ACC112 (cell line): ENCODE results near the gene KCNIP1.
"Not testable (repeated sequence)": the region's sequence is repeated elsewhere in the genome, so short reads cannot be mapped to it uniquely, and the experiment has no call there.

Source experiments
- H2AFZ ChIP-seq: fragments of 200-600 bp; sonication (generic); one replicate; pipeline ENCODE4 v1.6.0; 2017; ENCODE audit warnings: antibody characterized with exemption, low read length; ENCODE audit not compliant: unreplicated experiment
- H3K27ac ChIP-seq: fragments of 200-600 bp; sonication (generic); 2 replicates; pipeline ENCODE4 v1.5.1; 2014; ENCODE audit warnings: low read depth, mild to moderate bottlenecking, antibody characterized with exemption, low read length, moderate library complexity
- H3K27me3 ChIP-seq: fragments of 200-600 bp; sonication (generic); 2 replicates; pipeline ENCODE4 v1.6.1; 2014; ENCODE audit warnings: mild to moderate bottlenecking, antibody characterized with exemption, low read length, moderate library complexity, mixed read lengths; ENCODE audit not compliant: insufficient read depth
- H3K36me3 ChIP-seq: fragments of 200-600 bp; sonication (generic); 2 replicates; pipeline ENCODE4 v1.6.1; 2016; ENCODE audit warnings: mild to moderate bottlenecking, antibody characterized with exemption, low read length, moderate library complexity, mixed read lengths; ENCODE audit not compliant: insufficient read depth
- H3K4me1 ChIP-seq: fragments of 200-600 bp; sonication (generic); one replicate; pipeline ENCODE4 v1.6.1; 2016; ENCODE audit warnings: low read length, mixed read lengths; ENCODE audit not compliant: insufficient read depth, unreplicated experiment, control insufficient read depth
- H3K4me3 ChIP-seq: fragments of 200-600 bp; sonication (generic); 2 replicates; pipeline ENCODE4 v1.5.1; 2014; ENCODE audit warnings: mild to moderate bottlenecking, low read depth, low read length
- H3K79me2 ChIP-seq: fragments of 200-600 bp; sonication (generic); one replicate; pipeline ENCODE4 v1.6.0; 2016; ENCODE audit warnings: low read length; ENCODE audit not compliant: control insufficient read depth, unreplicated experiment, insufficient read depth

The KCNIP1 gene

GRCh38 chr5:170550382-170550781 is 46.6 kb downstream of the KCNIP1 start:
- not testable (repeated sequence) for H3K79me2 ChIP-seq, H3K4me1 ChIP-seq, H3K36me3 ChIP-seq, H3K27ac ChIP-seq, H3K4me3 ChIP-seq, H2AFZ ChIP-seq
- peaks cover 39% of the 10 kb centered on the region for H3K27me3 ChIP-seq

- Histone ChIP-seq H3K4me3 (no peak overlapping the region), H3K27me3 (peaks cover 39% of the 10 kb centered on the region), H3K27ac (no peak overlapping the region), H2AFZ (no peak overlapping the region), H3K79me2 (no peaks in the 10 kb centered on the region), H3K4me1 (no peaks in the 10 kb centered on the region), H3K36me3 (no peaks in the 10 kb centered on the region)
Observed at GRCh38 chr5:170551076-170551475, 47.3 kb downstream of the KCNIP1 start.

GRCh38 chr5:170551622-170552021 is 47.8 kb downstream of the KCNIP1 start:
- Histone ChIP-seq H3K36me3 (no peaks in the 10 kb centered on the region), H3K4me1 (no peaks in the 10 kb centered on the region), H3K79me2 (no peaks in the 10 kb centered on the region), H3K27ac (no peak overlapping the region), H3K4me3 (no peak overlapping the region), H2AFZ (no peak overlapping the region), H3K27me3 (peaks cover 36% of the 10 kb centered on the region)

GRCh38 chr5:170552621-170553115 is 48.8 kb downstream of the KCNIP1 start:
- H3K27me3 ChIP-seq = peaks cover 30% of the 10 kb centered on the region
- no peak overlapping the region for H3K4me3 ChIP-seq
- no peak overlapping the region for H2AFZ ChIP-seq
- H3K36me3 ChIP-seq = no peaks in the 10 kb centered on the region
- no peaks in the 10 kb centered on the region for H3K4me1 ChIP-seq
- H3K27ac ChIP-seq = no peak overlapping the region
- no peaks in the 10 kb centered on the region for H3K79me2 ChIP-seq

GRCh38 chr5:170553218-170553617 is 49.4 kb downstream of the KCNIP1 start:
- no peak overlapping the region for H2AFZ ChIP-seq
- H3K4me1 ChIP-seq = no peaks in the 10 kb centered on the region
- H3K36me3 ChIP-seq = no peaks in the 10 kb centered on the region
- H3K79me2 ChIP-seq = no peaks in the 10 kb centered on the region
- H3K4me3 ChIP-seq = no peak overlapping the region
- H3K27me3 ChIP-seq = peaks cover 28% of the 10 kb centered on the region
- H3K27ac ChIP-seq = no peak overlapping the region

DNA sequence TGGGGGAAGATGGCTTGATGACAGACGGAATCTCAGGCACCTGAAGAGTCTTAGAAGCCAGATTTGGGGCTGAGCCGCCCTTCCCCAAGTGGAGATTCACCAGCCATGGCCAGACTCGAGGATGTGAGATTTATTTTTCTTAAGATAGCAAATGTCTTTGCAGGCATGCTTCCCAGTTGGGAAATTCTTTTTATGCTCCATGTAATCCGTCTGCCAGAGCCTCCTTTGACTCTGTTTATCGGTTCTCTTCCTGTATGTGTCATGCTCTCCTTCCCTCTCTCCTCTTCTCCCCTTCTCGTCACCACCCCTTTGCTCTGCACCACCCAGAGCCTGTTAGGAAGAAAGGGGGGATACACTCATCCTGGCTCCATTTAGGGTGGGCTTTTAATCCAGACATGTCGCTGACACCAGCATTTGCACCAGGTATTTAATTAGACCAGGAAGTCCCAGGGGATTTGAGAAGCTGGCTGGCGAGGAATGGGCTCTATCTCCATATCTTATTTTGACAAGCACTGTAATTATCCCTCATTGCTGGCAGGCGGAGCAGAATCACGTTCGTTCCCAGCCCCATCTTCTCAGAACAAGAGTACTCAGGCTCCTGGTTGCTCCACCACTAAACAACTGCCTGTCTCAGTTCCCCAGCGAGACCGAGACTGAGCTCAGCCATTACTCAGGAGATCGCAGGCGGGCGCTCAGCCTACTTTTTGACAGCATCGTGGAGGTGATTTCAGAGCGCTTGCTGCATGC is 50.9 kb downstream of the KCNIP1 start:
- H3K4me1 ChIP-seq = no peaks in the 10 kb centered on the region
- H3K27ac ChIP-seq = no peak overlapping the region
- no peak overlapping the region for H3K4me3 ChIP-seq
- H2AFZ ChIP-seq = no peak overlapping the region
- H3K79me2 ChIP-seq = no peaks in the 10 kb centered on the region
- peaks cover 20% of the 10 kb centered on the region for H3K27me3 ChIP-seq
- no peaks in the 10 kb centered on the region for H3K36me3 ChIP-seq

- no peaks in the 10 kb centered on the region for H3K36me3 ChIP-seq
- H3K4me1 ChIP-seq = no peaks in the 10 kb centered on the region
- H3K27ac ChIP-seq = no peak overlapping the region
- no peaks in the 10 kb centered on the region for H3K79me2 ChIP-seq
- H3K4me3 ChIP-seq = no peak overlapping the region
- no peak overlapping the region for H2AFZ ChIP-seq
- H3K27me3 ChIP-seq = peaks cover 32% of the 10 kb centered on the region
Observed at GRCh38 chr5:170557314-170557713, 53.5 kb downstream of the KCNIP1 start.

GRCh38 chr5:170559296-170559695 is 55.5 kb downstream of the KCNIP1 start:
- Histone ChIP-seq H3K79me2 (no peaks in the 10 kb centered on the region), H3K27ac (no peak overlapping the region), H3K4me1 (no peaks in the 10 kb centered on the region), H2AFZ (no peak overlapping the region), H3K36me3 (no peaks in the 10 kb centered on the region), H3K27me3 (peaks cover 44% of the 10 kb centered on the region), H3K4me3 (no peak overlapping the region)

DNA sequence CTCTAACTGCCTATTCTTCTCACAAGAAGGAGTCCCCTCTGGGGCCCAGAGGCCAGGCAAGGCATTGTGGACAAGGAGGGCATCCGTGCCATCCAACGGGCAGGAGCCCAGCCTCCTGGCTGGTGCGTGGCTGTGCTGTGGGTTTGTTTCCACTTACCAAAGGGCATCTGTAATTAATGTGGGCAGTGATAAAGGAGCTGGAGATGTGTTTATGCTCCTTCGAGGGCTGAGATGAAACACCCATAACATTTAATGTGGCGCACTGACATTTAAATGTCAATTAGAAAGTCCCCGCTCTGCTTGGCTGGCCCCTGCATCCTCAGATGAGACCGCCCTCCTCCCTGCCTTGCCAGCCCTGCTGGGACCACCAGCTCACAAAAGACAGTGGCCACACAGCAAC is 57.1 kb downstream of the KCNIP1 start:
- Histone ChIP-seq H2AFZ (no peak overlapping the region), H3K36me3 (no peaks in the 10 kb centered on the region), H3K79me2 (no peaks in the 10 kb centered on the region), H3K4me1 (no peaks in the 10 kb centered on the region), H3K27me3 (peaks cover 47% of the 10 kb centered on the region), H3K27ac (no peak overlapping the region), H3K4me3 (no peak overlapping the region)

DNA sequence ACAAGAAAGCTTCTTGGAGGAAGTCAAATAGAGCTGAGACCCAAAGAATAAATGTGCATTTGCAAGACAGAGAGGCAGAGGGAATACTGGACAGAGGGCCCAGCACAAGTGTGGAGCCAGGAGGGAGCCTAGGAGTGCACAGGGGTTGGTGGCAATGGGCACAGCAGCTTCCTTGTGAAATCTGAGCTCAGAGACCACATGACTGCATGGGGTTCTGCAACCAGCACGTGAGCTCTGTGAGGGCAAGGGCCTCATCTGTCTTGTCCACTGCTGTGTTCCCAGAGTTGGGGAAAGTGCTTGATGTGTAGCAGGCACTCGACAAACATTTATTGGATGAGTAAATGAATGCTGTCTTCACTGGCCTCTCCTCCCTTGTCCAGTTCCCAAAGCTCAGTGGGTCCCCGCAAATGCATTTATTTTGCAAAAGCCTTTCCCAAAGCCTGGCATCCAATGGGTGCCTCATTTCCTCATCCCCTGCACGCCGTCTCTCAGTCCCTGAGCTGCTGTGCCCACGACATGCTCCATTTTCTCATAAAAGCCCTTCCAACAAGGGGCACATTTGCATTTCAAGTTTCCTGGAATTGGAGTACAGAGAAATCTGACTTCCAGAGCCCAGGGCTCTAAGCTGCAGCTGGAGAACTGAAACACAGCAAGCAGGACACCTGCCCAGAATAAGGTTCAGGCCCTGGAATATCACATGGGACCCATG is 58.5 kb downstream of the KCNIP1 start:
- no peaks in the 10 kb centered on the region for H3K4me1 ChIP-seq
- no peaks in the 10 kb centered on the region for H3K79me2 ChIP-seq
- H3K4me3 ChIP-seq = no peak overlapping the region
- H3K36me3 ChIP-seq = no peaks in the 10 kb centered on the region
- peaks cover 43% of the 10 kb centered on the region for H3K27me3 ChIP-seq
- no peak overlapping the region for H2AFZ ChIP-seq
- H3K27ac ChIP-seq = no peak overlapping the region

- Histone ChIP-seq H3K4me1 (no peaks in the 10 kb centered on the region), H3K27me3 (peaks cover 49% of the 10 kb centered on the region), H3K79me2 (no peaks in the 10 kb centered on the region), H3K27ac (no peak overlapping the region), H3K4me3 (no peak overlapping the region), H2AFZ (no peak overlapping the region), H3K36me3 (no peaks in the 10 kb centered on the region)
Observed at GRCh38 chr5:170562875-170563228, 59.0 kb downstream of the KCNIP1 start.
